Neural progenitor cell (in vitro differentiated cells): ENCODE results near the gene METTL14. TPM values are rescaled to one million over a fixed set of nuclear protein-coding genes. Genes with fewer than 3 reads are reported as not detected.

Source experiments
- DNase-seq: peaks from one replicate; pipeline ENCODE4 v3.0.0-alpha.2; 2016; ENCODE audit warnings: low spot score
- H2AFZ ChIP-seq: fragments of 200-600 bp; sonication (generic); replicated peaks from 2 replicates; pipeline ENCODE4 v1.6.1; 2016; ENCODE audit warnings: antibody characterized with exemption
- H3F3A ChIP-seq: fragments of 200-600 bp; sonication (generic); 2 replicates; pipeline ENCODE4 v1.6.1; 2016; ENCODE audit warnings: antibody characterized with exemption, low read depth
- H3K27ac ChIP-seq: fragments of 200-600 bp; sonication (generic); 2 replicates; pipeline ENCODE4 v1.5.1; 2016; ENCODE audit warnings: mild to moderate bottlenecking
- H3K27me3 ChIP-seq: fragments of 200-600 bp; sonication (generic); 2 replicates; pipeline ENCODE4 v1.6.1; 2016; ENCODE audit warnings: mild to moderate bottlenecking, moderate library complexity
- H3K36me3 ChIP-seq: fragments of 200-600 bp; sonication (generic); 2 replicates; pipeline ENCODE4 v1.5.1; 2016
- H3K4me1 ChIP-seq: fragments of 200-600 bp; sonication (generic); 2 replicates; pipeline ENCODE4 v1.6.1; 2016; ENCODE audit warnings: mixed run types
- H3K4me2 ChIP-seq: fragments of 200-600 bp; sonication (generic); 2 replicates; pipeline ENCODE4 v1.6.1; 2016
- H3K4me3 ChIP-seq: fragments of 200-600 bp; sonication (generic); 2 replicates; pipeline ENCODE4 v1.5.1; 2016
- H3K79me2 ChIP-seq: fragments of 200-600 bp; sonication (generic); 2 replicates; pipeline ENCODE4 v1.6.1; 2016; ENCODE audit warnings: low read depth
- H3K9ac ChIP-seq: fragments of 200-600 bp; sonication (generic); 2 replicates; pipeline ENCODE4 v1.6.1; 2016
- H3K9me3 ChIP-seq: fragments of 200-600 bp; sonication (generic); 2 replicates; pipeline ENCODE4 v1.5.1; 2016; ENCODE audit warnings: low read depth
- H4K20me1 ChIP-seq: fragments of 200-600 bp; sonication (generic); 2 replicates; pipeline ENCODE4 v1.6.1; 2016; ENCODE audit warnings: low read depth
- H3K27ac Mint-ChIP-seq: 3 replicates; pipeline ENCODE4 v1.8.0; 2021; ENCODE audit warnings: mixed read lengths
- H3K27me3 Mint-ChIP-seq: 2 replicates; pipeline ENCODE4 v1.8.0; 2022; ENCODE audit warnings: low read depth, mild to moderate bottlenecking, inconsistent platforms, moderate library complexity, mixed read lengths; ENCODE audit not compliant: insufficient read depth
- H3K36me3 Mint-ChIP-seq: 3 replicates; pipeline ENCODE4 v1.8.0; 2021; ENCODE audit warnings: mixed read lengths
- H3K4me1 Mint-ChIP-seq: 3 replicates; pipeline ENCODE4 v1.8.0; 2021; ENCODE audit warnings: mixed read lengths
- H3K4me3 Mint-ChIP-seq: 3 replicates; pipeline ENCODE4 v1.8.0; 2021; ENCODE audit warnings: mild to moderate bottlenecking, moderate library complexity, mixed read lengths
- H3K9me3 Mint-ChIP-seq: 3 replicates; pipeline ENCODE4 v1.8.0; 2020; ENCODE audit warnings: mixed read lengths
- CTCF ChIP-seq: fragments of 200-600 bp; sonication (generic); IDR thresholded peaks from 2 replicates; pipeline ENCODE4 v1.5.1; 2017; ENCODE audit warnings: antibody characterized with exemption, mild to moderate bottlenecking
- EZH2 ChIP-seq: fragments of 200-600 bp; sonication (generic); IDR thresholded peaks from 2 replicates; pipeline ENCODE4 v1.6.1; 2017; ENCODE audit warnings: antibody characterized with exemption, mild to moderate bottlenecking, moderate library complexity
- EZH2phosphoT487 ChIP-seq: fragments of 200-600 bp; sonication (generic); IDR thresholded peaks from 2 replicates; pipeline ENCODE4 v1.6.1; 2017; ENCODE audit warnings: antibody characterized with exemption
- total RNA-seq: library from RNA; depleted of rRNA; stranded (reverse); fragments of >200 nt; gene quantifications from 2 replicates; pipeline ENCODE4 v1.2.3, GENCODE V29; 2015; ENCODE audit warnings: low replicate concordance

Gene METTL14
- total RNA-seq, 1 donor from 2014 or later: 43.2 TPM

GRCh38 chr4:118751629-118752323 is 66.6 kb downstream of the METTL14 start:
- Histone ChIP-seq H3K4me2 (no peak overlapping the region), H3K36me3 (no peaks in the 10 kb centered on the region)

GRCh38 chr4:118752551-118752950 is 67.4 kb downstream of the METTL14 start:
- DNase-seq: no peak
- Mint-ChIP-seq H3K27me3 (no peaks in the 10 kb centered on the region), H3K36me3 (peaks cover 2% of the 10 kb centered on the region), H3K9me3 (no peaks in the 10 kb centered on the region), H3K4me1 (peaks cover 3% of the 10 kb centered on the region), H3K4me3 (no peak overlapping the region), H3K27ac (no peak overlapping the region)
- H3K4me1 ChIP-seq: no peaks in the 10 kb centered on the region
- no peak overlapping the region for H3K9ac ChIP-seq
- H3K9me3 ChIP-seq: no peaks in the 10 kb centered on the region
- no peaks in the 10 kb centered on the region for H3F3A ChIP-seq
- no peak overlapping the region for H3K4me3 ChIP-seq
- no peaks in the 10 kb centered on the region for H4K20me1 ChIP-seq
- H3K36me3 ChIP-seq: no peaks in the 10 kb centered on the region
- no peak overlapping the region for H2AFZ ChIP-seq
- H3K79me2 ChIP-seq: no peaks in the 10 kb centered on the region
- no peak overlapping the region for H3K27ac ChIP-seq
- no peak overlapping the region for H3K4me2 ChIP-seq
- H3K27me3 ChIP-seq: no peaks in the 10 kb centered on the region
- TF ChIP-seq EZH2: no peak
- TF ChIP-seq CTCF: no peak
- TF ChIP-seq EZH2phosphoT487: no peak

More at GRCh38 chr4:118751629-118752323, 66.6 kb downstream of the METTL14 start:
- Mint-ChIP-seq H3K4me1 (peaks cover 3% of the 10 kb centered on the region), H3K9me3 (no peaks in the 10 kb centered on the region), H3K27me3 (no peaks in the 10 kb centered on the region), H3K27ac (no peak overlapping the region), H3K4me3 (no peak overlapping the region), H3K36me3 (peaks cover 2% of the 10 kb centered on the region)
- Histone ChIP-seq H2AFZ (no peak overlapping the region), H3K79me2 (no peaks in the 10 kb centered on the region), H3K4me1 (no peaks in the 10 kb centered on the region), H3K4me3 (no peak overlapping the region), H3K27me3 (no peaks in the 10 kb centered on the region), H3K27ac (no peak overlapping the region), H3F3A (no peaks in the 10 kb centered on the region), H3K9ac (no peak overlapping the region), H4K20me1 (no peaks in the 10 kb centered on the region), H3K9me3 (no peaks in the 10 kb centered on the region)
- TF ChIP-seq EZH2 (no peak), CTCF (no peak)
- DNase-seq: no peak

GRCh38 chr4:118753096-118753495 is 67.9 kb downstream of the METTL14 start:
- H3K36me3 Mint-ChIP-seq: peaks cover 2% of the 10 kb centered on the region
- H4K20me1 ChIP-seq: no peaks in the 10 kb centered on the region
- no peak overlapping the region for H3K4me2 ChIP-seq
- no peaks in the 10 kb centered on the region for H3K4me1 ChIP-seq
- no peak overlapping the region for H3K27ac Mint-ChIP-seq
- no peak overlapping the region for H3K4me3 Mint-ChIP-seq
- DNase-seq: no peak
- no peak overlapping the region for H3K27ac ChIP-seq
- H3K27me3 Mint-ChIP-seq: no peaks in the 10 kb centered on the region
- H2AFZ ChIP-seq: no peak overlapping the region
- TF ChIP-seq CTCF (no peak), EZH2 (no peak), EZH2phosphoT487 (no peak)
- H3K9me3 Mint-ChIP-seq: no peaks in the 10 kb centered on the region
- no peaks in the 10 kb centered on the region for H3K36me3 ChIP-seq
- no peak overlapping the region for H3K9ac ChIP-seq
- peaks cover 3% of the 10 kb centered on the region for H3K4me1 Mint-ChIP-seq
- no peaks in the 10 kb centered on the region for H3F3A ChIP-seq
- H3K27me3 ChIP-seq: no peaks in the 10 kb centered on the region
- no peaks in the 10 kb centered on the region for H3K9me3 ChIP-seq
- H3K79me2 ChIP-seq: no peaks in the 10 kb centered on the region
- no peak overlapping the region for H3K4me3 ChIP-seq
